Uterus (tissue), 4 donors: Measurements from ENCODE around the gene CELF2. TPM values are rescaled to one million over a fixed set of nuclear protein-coding genes. Genes with fewer than 3 reads are reported as not detected.

ENCODE experiments used
- DNase-seq, 2 donors: peaks; one replicate each; pipeline ENCODE4 v3.0.0-alpha.2; 2019 to 2020
- H3K27ac ChIP-seq, 2 donors: fragments of 200-600 bp; sonication (generic); 1 replicate in 1 of 2; 2 replicates in 1 of 2; pipeline ENCODE4 v1.5.1; 2016 to 2018
- H3K27me3 ChIP-seq, 2 donors: fragments of 200-600 bp; sonication (generic); one replicate each; pipeline ENCODE4 v1.5.1; 2018 to 2019; ENCODE audit warnings: control low read depth in 1 of 2
- H3K36me3 ChIP-seq, 2 donors: fragments of 200-600 bp; sonication (generic); one replicate each; pipeline ENCODE4 v1.5.1; 2019; ENCODE audit warnings: control low read depth in 1 of 2
- H3K4me1 ChIP-seq, 2 donors: fragments of 200-600 bp; sonication (generic); one replicate each; pipeline ENCODE4 v1.5.1; 2018 to 2019; ENCODE audit warnings: control low read depth in 1 of 2
- H3K4me3 ChIP-seq, 2 donors: fragments of 200-600 bp; sonication (generic); 1 replicate in 1 of 2; 2 replicates in 1 of 2; pipeline ENCODE4 v1.5.1; 2018 to 2019; ENCODE audit warnings: mild to moderate bottlenecking in 1 of 2
- H3K9me3 ChIP-seq, 2 donors: fragments of 200-600 bp; sonication (generic); one replicate each; pipeline ENCODE4 v1.5.1; 2019; ENCODE audit warnings: control low read depth in 1 of 2
- CTCF ChIP-seq, 4 experiments: fragments of 200-600 bp in 2 of 4; fragments of 450-650 bp in 2 of 4; sonication (generic) in 2 of 4; IDR thresholded peaks; one replicate each; pipeline ENCODE4 v1.5.1; 2016 to 2019; ENCODE audit warnings: antibody characterized with exemption in 4 of 4, mild to moderate bottlenecking in 2 of 4, moderate library complexity in 1 of 4
- POLR2A ChIP-seq, 2 donors: fragments of 450-650 bp; IDR thresholded peaks; one replicate each; pipeline ENCODE4 v1.6.1; 2016; ENCODE audit warnings: antibody characterized with exemption in 2 of 2, mild to moderate bottlenecking in 1 of 2, moderate library complexity in 1 of 2
- intact Hi-C: fragments of 100-400 bp; cut with DNase I; formaldehyde crosslinking; loops from one replicate; pipeline ENCODE4 v1.15.1; 2023; ENCODE audit warnings: low total_unique reads
- total RNA-seq, 4 donors: library from RNA; depleted of rRNA in 3 of 4; stranded (reverse); fragments of >200 nt in 3 of 4; gene quantifications; one replicate each; pipeline versions ENCODE4 v1.1.0 to v1.2.4, GENCODE V29; 2014 to 2023
- donor health status: DM: yes; HTN: yes; CAD: no.

CELF2 gene
- total RNA-seq, 4 donors from 2014 or later = 12.8 to 59.2 (median 44.0) TPM

GRCh38 chr10:11058965-11059364 is 41.3 kb downstream of the CELF2 start:
- no peak for TF ChIP-seq POLR2A (IDR thresholded peaks at IDR 0.05)
- TF ChIP-seq CTCF (IDR thresholded peaks at IDR 0.05) = no peak
- H3K4me3 ChIP-seq = no peak overlapping the region
- no peaks in the 10 kb centered on the region for H3K36me3 ChIP-seq
- no peak for DNase-seq
- no peaks in the 10 kb centered on the region for H3K9me3 ChIP-seq
- no peaks in the 10 kb centered on the region for H3K27me3 ChIP-seq
- peak overlapping the region in 1 of 2 donors; percentile 16 for H3K27ac ChIP-seq
- intact Hi-C loops = no loop called here
- no peaks in the 10 kb centered on the region for H3K4me1 ChIP-seq

GRCh38 chr10:11063856-11064255 is 46.2 kb downstream of the CELF2 start:
- H3K27me3 ChIP-seq = no peaks in the 10 kb centered on the region
- no peaks in the 10 kb centered on the region for H3K9me3 ChIP-seq
- no peaks in the 10 kb centered on the region for H3K36me3 ChIP-seq
- no peaks in the 10 kb centered on the region for H3K4me1 ChIP-seq
- no peak for TF ChIP-seq CTCF (IDR thresholded peaks at IDR 0.05)
- TF ChIP-seq POLR2A (IDR thresholded peaks at IDR 0.05) = no peak
- no peak overlapping the region for H3K4me3 ChIP-seq
- H3K27ac ChIP-seq = no peak overlapping the region
- no peak for DNase-seq
- intact Hi-C loops = no loop called here

- Histone ChIP-seq H3K27me3 (no peaks in the 10 kb centered on the region), H3K27ac (no peak overlapping the region), H3K4me3 (no peak overlapping the region), H3K9me3 (no peaks in the 10 kb centered on the region), H3K36me3 (no peaks in the 10 kb centered on the region), H3K4me1 (no peaks in the 10 kb centered on the region)
- TF ChIP-seq CTCF (IDR thresholded peaks at IDR 0.05) (no peak), POLR2A (IDR thresholded peaks at IDR 0.05) (no peak)
- no peak for DNase-seq
- intact Hi-C loops = no loop called here
These were observed 47.2 kb downstream of the CELF2 start for GRCh38 chr10:11064832-11065231.

- H3K4me3 ChIP-seq = no peak overlapping the region
- no peaks in the 10 kb centered on the region for H3K27me3 ChIP-seq
- no peak for DNase-seq
- H3K36me3 ChIP-seq = no peaks in the 10 kb centered on the region
- no peak overlapping the region for H3K27ac ChIP-seq
- H3K4me1 ChIP-seq = no peaks in the 10 kb centered on the region
- intact Hi-C loops = no loop called here
- TF ChIP-seq CTCF (IDR thresholded peaks at IDR 0.05) (no peak), POLR2A (IDR thresholded peaks at IDR 0.05) (no peak)
- no peaks in the 10 kb centered on the region for H3K9me3 ChIP-seq
These were observed 47.9 kb downstream of the CELF2 start for GRCh38 chr10:11065567-11065966.

GRCh38 chr10:11066520-11066919 is 48.8 kb downstream of the CELF2 start:
- H3K4me1 ChIP-seq = no peaks in the 10 kb centered on the region
- no peaks in the 10 kb centered on the region for H3K27me3 ChIP-seq
- no peaks in the 10 kb centered on the region for H3K9me3 ChIP-seq
- no peaks in the 10 kb centered on the region for H3K36me3 ChIP-seq
- intact Hi-C loops = no loop called here
- H3K27ac ChIP-seq = no peak overlapping the region
- no peak for DNase-seq
- TF ChIP-seq CTCF (IDR thresholded peaks at IDR 0.05) (no peak), POLR2A (IDR thresholded peaks at IDR 0.05) (no peak)
- H3K4me3 ChIP-seq = no peak overlapping the region
